Measurements from ENCODE around the gene COL16A1.

Gene COL16A1

GRCh38 chr1:31646259-31646960, 57.4 kb downstream of the COL16A1 start:
- DNase-seq (ENCODE audit: low spot score): no peak

GRCh38 chr1:31645274-31645568, 58.6 kb downstream of the COL16A1 start:
- DNase-seq (ENCODE audit: low spot score): no peak

DNA sequence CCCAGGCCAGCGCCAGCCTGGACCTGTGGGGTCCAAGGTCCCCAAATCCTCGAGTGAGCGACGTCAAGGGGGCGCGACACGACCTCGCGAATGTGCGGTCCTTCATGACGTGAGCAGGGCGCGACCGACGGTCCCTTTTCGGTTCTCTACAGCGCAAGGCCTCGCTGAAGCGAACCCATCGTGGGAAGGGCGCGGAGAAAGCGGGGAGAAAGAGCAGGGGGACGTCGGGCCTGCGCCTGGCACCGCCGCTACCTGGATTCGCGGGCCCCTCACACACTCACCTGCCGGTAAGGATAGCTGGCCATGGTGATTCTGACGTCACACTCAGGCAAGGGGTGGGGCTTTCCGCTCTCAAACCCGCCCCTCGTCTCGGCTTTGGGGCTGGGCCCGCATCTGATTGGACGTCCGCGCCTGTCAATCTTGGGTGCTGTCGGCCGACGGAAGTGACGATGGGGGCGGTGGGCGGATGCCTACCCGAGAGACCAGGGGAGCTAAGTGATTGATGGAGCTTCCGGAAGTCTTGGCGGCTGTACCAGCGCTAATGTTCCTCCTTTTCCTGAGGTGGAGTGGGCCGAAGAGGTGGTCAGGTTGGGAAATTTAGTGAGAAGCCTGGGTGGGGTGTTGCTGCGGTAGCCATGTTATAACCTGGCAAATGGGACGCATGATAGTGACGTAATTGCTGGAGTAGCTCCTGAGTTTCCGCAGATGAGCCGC, 59.1 kb downstream of the COL16A1 start, which contains the start of gene PEF1:
Gene PEF1, minus strand, starts transcription at position 317 of the 714 bp plus-strand sequence. Its CDS starts 12 bp downstream, at position 305.
- peak; percentile 98 for DNase-seq (ENCODE audit: low spot score)

- no peak for DNase-seq (ENCODE audit: low spot score)
These were observed 59.7 kb downstream of the COL16A1 start for GRCh38 chr1:31643976-31644559.

DNA sequence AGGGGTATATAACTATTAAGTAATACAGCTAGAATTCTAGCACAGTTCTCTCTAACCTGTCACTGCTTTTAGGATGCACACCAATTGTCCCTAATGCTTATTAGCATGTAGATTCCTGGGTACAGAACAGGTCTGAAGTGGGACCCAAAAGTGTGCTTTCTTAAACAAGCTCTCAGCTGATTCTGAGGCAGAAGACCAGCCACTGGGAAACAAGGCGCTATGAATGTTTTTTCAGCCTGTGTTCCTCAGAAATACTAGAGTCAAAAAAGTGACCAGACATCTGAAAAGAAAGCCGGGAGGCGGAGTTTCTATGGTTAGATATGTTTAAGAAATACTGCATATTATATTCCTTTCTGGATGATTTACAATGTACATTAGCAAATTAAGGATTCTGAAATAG, 60.9 kb downstream of the COL16A1 start:
- no peak for DNase-seq (ENCODE audit: low spot score)

DNA sequence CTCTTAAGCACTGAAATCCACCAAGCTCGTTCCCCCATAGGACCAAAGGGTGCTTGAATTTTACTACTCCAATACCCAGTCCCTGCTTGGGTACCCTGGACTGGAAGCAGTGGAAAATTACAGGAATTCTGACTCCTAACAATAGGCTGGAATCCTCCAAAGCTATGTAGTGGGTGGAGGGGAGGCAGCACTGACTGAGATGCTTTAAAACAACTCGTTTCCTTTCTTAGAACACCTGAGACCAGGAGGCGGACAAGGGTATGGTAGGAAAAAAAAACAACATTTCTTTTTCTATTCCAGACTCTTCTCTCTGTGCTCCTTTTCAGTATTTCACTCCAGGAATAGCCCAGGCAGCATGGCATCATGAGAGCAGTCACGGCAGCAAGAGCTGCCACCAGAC, 61.5 kb downstream of the COL16A1 start:
- DNase-seq (ENCODE audit: low spot score): no peak

DNA sequence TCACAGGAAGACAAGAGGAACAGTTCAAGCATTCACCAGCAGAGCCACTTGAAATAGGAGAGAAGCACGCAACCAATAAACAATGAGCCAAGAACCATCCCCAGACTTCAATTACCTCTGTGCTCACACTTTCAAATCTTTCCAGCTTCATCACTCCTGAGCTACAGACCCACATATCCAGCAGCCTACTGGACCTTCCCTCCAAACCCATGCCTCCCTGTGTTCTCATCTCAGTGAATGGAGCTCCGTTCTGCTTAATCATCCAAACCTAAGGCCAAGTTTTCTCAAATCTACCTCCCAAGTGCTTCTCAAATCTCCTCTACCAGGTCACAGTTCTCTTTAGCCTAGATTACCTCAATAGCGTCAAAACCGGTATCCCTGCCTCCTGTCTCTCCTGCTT, 62.9 kb downstream of the COL16A1 start:
- no peak for DNase-seq (ENCODE audit: low spot score)

- no peak for DNase-seq (ENCODE audit: low spot score)
These were observed 63.6 kb downstream of the COL16A1 start for GRCh38 chr1:31640179-31640578.

DNA sequence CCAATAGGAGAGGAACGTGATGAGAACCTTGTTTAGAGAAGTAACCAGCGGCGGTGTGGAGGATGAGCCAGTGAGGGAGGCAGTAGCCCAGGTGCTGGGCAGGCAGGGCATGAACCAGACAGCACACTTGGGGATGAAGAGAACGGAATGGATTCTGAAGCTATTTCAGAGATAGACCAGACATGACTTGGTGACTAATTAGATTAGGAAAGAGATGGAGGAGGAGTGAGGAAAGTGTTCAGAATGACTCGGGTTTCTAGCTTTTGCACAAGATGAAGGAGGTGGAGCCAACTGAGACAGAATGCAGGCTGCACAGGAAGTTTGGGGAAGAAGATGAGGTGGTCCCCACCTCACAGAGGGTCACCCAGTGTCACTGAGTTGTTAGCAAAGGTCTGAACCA, 64.3 kb downstream of the COL16A1 start:
- DNase-seq (ENCODE audit: low spot score): no peak

DNA sequence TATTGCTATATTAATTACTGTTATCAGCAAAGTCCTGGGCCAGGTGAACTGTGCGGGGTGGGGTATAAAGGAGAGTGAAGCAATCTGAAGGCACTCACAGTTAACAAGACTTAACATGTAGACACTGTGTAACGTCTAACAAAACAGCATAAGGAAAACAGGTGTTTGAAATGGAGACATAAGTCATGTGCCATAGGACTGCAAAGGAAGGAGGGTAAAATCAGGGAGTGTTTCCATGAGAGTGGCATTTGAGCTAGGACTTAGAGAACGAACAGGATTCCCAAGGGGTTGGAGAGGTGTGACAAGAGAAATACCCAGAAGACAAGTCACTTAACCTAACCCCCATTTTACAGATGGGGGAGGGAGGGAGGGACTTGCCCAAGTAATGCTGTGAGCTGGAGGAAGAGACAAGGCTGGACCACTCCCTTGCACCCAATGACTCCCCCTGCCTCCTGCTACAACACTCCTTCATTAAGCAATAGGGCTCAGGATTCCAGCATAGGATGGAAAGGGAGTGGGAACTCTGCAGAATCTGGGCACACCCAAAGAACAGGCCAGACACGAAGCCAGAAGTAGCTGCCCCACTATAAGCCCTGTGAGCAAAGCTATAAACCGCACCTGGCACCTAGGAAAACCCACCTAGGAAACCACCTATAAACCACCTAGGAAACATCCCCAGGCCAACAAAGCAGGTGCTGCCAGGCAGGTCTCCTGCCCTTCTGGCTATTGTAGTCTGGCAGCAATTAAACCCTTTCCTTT, 65.7 kb downstream of the COL16A1 start:
- DNase-seq (ENCODE audit: low spot score): no peak

- DNase-seq (ENCODE audit: low spot score): peak; percentile 57
These were observed 70.7 kb downstream of the COL16A1 start for GRCh38 chr1:31633117-31633516.

GRCh38 chr1:31632649-31633048, 71.2 kb downstream of the COL16A1 start:
- no peak for DNase-seq (ENCODE audit: low spot score)

GRCh38 chr1:31628931-31629556, 74.8 kb downstream of the COL16A1 start:
- no peak for DNase-seq (ENCODE audit: low spot score)

GRCh38 chr1:31627930-31628559, 75.8 kb downstream of the COL16A1 start:
- DNase-seq (ENCODE audit: low spot score): no peak

GRCh38 chr1:31627301-31627929, 76.4 kb downstream of the COL16A1 start:
- DNase-seq (ENCODE audit: low spot score): no peak

DNA sequence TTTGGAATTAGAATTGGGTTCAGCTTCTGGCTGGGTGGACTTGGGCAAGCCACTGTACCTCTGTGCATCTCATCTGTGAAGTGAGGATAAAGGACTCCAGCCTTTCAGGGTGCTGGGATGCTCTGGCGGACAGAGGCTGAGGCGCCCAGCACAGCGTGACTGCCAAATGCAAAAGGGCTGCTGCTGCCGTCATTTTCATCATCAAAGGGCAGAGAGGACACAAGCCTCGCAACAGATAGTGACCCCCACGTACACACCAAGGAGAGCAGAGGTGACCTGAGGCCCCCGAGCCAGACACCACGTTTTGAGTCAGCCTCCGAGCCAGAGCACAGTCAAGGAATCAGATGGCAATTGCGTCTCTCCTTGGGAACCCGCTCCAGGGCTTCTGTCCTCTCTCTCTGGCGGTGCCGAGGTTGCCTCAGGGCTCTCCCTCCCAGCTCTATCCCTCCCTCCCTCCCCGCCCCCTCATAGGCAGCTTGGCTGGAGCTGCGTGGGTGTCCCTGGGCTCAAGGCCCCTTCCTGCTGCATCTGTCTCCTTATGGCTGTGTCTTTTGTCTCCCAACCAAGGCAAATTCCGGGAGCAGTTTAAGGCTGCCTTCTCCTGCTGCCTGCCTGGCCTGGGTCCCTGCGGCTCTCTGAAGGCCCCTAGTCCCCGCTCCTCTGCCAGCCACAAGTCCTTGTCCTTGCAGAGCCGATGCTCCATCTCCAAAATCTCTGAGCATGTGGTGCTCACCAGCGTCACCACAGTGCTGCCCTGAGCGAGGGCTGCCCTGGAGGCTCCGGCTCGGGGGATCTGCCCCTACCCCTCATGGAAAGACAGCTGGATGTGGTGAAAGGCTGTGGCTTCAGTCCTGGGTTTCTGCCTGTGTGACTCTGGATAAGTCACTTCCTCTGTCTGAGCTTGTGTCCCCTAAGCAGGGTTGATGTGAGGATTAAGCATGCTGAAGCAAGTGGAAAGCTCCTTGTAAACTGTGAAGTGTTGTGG, 77.3 kb downstream of the COL16A1 start:
- DNase-seq (ENCODE audit: low spot score): no peak

- DNase-seq (ENCODE audit: low spot score): no peak
These were observed 78.1 kb downstream of the COL16A1 start for GRCh38 chr1:31625561-31626222.

DNA sequence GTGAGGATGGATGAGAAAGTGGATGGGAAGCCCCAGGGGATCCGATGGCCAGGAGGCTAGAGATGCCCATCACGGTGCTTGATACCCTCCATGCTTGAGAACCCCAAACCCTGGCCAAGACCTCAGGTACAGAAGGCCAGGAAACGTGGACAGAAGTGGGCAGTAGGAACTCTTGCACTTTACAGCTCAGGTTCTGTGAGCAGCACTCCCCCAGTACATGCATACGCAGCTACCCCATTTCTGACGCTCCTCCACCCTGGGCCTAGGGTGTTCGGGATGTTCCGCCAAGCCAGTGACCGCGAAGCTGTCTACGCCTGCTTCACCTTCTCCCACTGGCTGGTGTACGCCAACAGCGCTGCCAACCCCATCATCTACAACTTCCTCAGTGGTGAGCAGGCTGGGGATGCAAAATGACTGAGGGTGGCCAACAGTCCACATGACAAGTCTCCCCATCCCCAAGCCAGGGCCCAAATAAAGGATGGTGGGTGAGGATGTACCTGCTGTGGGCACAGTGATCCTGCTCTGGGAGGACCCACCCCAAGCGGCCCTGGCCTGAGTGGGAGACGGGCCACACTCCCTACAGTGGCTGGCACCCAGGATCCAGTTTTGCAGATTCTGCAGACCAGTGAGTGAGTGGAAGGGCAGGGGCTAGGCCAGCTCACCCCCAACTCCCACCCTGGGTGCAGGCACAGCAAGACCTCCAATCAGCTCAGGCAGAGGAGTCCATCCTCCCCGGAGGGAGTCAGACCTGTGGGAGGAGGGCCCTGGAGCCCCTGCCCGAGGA, 78.9 kb downstream of the COL16A1 start:
- DNase-seq (ENCODE audit: low spot score): no peak

GRCh38 chr1:31624309-31624708, 79.5 kb downstream of the COL16A1 start:
- no peak for DNase-seq (ENCODE audit: low spot score)
